Skin of body (tissue), 2 donors: ENCODE data around the gene QTRT2. TPM values are rescaled to one million over a fixed set of nuclear protein-coding genes. Genes with fewer than 3 reads are reported as not detected.

Source experiments
- DNase-seq: peaks from one replicate; lab custom pipeline; 2025; lab: John Stamatoyannopoulos, UW
- total RNA-seq: library from RNA; depleted of rRNA; stranded (reverse); fragments of >200 nt; gene quantifications from one replicate; pipeline ENCODE4 v1.2.3, GENCODE V29; 2014

Gene QTRT2
- total RNA-seq, result 23.9 TPM

DNA sequence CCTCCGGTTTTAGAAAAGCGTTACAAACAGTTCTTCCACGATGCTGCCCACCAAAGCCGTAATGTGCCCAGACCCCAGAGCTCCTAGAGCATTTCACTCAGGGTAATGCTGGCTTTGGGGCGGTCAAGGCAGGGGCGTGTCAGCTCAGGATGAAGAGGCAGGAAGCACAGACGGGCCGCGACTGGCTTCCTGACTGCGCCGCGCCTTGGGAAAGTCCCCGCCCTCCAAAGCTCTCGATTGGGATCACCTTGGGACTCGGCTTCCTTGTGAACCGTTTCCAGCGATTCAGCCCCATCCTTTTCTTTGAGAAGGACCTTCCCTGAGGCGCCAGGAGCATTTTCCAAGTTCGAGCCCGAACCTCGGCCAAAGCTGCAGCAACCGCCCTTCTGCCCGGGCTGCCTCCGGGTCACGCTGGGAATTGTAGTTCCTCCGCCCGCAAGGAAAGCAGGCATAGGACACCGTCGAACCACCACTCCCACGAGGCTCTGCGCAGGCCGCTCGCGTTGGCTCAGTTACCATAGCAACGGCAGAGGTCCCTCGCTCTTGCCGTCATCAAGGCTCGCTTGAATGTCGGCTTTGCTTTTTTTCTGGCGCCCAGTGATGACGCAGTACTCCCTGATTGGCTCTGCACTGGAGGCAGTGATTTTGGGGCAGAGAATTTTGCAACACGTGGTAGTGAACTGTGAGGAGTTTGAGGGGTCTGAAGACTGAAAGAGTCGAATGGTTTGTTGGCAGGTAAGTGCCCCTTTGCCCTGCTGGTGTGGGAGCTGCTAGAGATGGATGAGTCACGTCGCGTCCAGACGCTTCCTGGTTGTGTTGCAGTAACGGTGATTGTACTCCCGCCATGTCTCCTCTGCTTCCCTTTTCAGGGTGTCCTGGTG lies at the start of gene QTRT2, which contains the start of gene CCDC191:
Gene QTRT2, plus strand, starts transcription at position 608 of the 881 bp plus-strand sequence. CDS start 8,521 bp downstream, outside the sequence.
Gene CCDC191, minus strand, starts transcription at position 397 of the 881 bp plus-strand sequence. Its CDS starts 60 bp downstream, at position 337.
- DNase-seq, result peak; percentile 99

DNA sequence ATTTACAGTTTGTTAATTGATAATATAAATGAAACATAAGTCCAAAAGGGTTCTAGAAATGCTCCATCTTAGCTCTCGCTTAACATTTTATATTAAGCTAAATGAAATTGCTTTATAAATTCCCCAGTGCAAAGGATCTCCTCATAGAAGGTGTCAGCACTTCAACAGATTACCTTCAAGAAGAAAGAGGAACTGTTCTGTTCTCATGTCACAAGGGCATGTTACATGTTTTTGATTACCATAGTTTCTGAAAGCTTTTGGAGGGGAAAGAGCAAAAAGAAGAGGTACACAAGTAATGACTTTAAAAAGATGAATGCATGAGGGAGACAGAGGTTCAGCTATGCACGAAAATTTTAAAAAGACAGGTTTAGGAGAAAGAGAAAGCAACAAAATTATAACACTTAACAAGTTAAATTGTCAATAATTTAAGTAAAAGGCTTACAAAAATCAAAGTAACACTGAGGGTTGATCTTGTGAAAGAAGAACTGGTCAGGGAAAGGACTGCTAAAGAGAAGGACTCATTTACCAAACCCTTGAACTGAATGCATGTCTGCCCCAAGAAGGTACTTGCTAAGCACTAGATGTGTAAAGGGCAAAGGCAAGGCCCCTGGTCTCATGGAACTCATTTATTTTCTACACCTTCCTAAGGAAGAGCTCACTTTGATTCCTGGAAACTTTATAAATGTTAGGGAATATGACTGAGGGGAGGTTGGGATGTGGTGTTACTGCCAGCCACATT lies 45.3 kb upstream of the QTRT2 start:
- DNase-seq, result no peak

DNA sequence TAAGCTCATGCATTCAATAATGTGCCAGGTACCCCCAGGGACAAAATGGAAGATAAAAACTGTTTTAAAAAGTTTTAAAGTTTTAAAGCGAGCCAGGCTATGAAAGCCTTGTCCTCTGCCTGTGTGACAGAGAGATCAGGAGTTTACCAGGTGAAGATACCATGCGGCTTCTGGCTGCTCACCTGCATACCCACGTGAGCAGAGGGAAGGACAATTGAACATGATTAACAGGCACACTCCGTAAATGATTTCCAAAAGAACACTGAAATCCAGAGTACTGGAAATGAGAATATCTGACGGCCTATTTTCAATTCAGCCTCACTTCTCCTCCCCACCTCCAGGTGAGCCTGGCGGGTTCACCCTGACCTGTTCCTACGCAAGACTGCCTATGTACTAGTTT lies 42.3 kb upstream of the QTRT2 start:
- DNase-seq, result no peak

DNA sequence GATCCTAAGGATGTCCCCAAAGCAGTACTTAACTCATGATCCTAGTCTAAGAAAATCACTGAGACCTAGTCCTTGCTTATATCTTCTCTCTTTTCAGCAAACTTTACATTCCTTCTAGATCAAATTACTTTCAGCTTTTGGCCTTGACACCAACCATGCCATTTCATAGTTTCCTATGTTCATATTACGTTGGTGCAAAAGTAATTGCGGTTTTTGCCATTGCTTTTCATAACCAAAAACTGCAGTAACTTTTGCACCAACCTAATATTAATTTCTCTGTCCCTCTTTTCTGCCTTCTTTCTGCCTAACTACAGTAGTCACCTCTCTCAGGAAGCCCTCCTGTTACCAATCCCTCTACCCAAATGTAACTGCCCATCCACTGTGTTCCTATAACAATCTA lies 37.1 kb upstream of the QTRT2 start:
- no peak for DNase-seq

DNA sequence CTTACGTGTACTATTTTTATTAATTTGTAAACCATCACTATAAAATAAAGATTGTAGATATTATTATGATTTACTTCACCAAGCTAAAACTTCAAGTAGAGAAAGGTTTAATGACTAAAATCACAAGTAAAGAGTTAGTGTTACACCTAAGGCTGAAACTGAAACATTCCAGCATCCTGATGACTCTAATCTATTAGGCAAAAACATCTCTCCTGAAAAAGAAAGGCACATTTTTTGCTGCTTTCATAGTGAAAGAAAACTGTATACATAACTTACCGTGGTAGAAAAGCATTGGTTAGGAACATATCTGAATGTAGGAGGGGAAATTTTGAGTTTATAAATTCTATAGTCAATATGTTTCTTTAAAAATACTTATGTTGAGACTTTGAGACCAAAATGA lies 35.6 kb upstream of the QTRT2 start:
- DNase-seq, result no peak

DNA sequence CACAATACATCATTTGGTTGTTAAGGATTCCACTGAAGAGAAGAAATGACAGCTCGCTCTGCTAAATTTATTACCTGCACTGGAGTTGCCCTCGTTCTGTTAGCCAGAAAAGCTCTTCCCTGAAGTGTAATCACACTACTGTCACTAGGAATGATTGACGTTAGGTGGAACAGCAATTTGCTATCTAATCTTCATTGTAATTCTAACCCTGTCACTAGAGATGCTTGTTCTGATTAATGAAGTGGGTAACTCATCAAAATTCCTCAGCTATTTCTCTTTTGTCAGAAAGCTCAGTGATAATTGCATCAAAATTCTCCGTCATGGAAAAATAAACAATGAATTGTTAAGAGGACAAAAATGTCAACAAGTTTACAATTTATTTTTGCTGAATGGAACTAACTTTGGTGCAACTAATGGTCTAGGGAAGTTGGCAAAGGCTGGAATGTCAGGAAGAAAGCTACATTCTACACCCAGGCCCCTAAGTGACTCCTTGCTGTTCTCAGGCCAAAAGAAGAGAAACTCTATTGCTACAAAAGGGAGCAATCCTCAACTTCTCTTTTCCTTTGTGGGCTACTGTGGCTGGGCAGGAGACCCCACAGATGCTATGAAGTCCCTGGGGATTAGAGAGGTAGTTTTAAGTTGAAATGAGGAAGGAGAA lies 34.3 kb upstream of the QTRT2 start:
- DNase-seq, result no peak

DNA sequence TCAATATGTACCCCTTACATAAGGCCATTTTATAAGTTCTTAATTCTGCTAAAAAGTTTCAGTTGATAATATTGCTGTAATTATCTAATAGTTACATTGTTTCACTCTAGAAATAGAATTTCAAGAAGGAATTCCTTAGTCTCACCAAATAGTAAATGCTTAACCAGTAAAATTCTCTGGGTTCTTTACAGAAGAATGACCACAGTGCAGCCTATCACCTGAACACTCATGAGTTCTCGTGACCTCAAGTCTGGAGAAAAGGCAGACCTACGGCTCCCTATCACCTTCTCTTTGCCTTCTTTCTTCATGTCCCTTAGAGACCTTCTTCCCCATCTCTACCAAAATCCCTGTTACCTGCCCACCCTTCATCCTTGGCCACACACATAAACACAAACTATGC lies 31.1 kb upstream of the QTRT2 start:
- DNase-seq, result no peak

DNA sequence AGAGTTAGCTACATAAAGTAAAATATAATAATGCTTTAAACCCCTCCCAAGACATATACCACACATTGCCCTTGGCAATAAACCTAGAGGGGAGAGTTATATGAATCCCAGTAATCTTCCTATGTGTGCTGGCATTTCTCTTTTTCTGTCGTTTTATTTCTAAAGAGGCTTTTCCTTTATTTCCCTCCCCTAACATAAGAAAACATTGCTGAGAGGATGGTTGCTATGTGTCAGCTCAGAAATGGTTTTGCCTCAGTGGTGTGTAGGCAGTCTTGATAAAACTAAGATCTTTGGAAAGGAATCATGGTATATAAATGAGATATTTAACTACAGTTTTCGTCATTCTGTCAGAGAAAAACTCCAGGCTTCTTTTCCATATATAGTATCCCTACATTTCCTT lies 30.2 kb upstream of the QTRT2 start:
- DNase-seq, result no peak

DNA sequence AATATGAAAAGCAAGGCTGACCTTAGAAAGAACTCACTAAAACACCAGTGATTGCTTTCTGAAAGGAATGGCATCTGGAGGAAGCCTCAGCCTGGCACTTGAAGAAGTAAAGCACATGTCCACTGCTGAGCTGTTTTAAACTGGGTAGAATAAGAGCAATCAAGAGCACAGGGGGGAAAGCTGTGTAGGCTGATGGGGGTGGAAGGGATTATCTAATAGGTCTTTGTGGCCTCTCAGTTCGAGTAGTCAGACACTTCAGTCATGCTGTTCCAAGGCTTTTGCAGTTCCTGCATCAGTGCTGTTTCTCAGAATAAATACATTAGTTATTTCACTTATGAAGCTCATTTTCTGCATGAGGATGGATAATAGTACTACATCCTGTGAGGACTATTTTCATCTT lies 22.8 kb upstream of the QTRT2 start:
- DNase-seq, result no peak

DNA sequence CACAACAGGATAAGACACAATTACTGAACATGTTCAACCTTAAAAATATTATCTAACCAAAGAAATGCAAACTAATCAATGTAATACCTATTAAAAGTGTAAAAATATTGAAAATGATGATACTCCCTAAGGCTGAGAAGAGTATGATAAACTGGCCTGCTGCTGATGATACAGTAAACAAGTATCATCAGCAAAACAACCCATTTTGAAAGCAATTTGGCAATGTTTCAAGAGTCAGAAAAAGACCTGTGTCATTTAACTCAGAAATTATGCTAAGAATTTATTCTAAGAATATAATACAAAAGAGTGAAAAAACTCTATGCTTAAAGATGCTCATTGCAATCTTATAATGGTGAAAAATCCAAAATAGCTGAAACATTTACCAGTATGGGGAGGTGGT lies 22.3 kb upstream of the QTRT2 start:
- DNase-seq, result no peak

DNA sequence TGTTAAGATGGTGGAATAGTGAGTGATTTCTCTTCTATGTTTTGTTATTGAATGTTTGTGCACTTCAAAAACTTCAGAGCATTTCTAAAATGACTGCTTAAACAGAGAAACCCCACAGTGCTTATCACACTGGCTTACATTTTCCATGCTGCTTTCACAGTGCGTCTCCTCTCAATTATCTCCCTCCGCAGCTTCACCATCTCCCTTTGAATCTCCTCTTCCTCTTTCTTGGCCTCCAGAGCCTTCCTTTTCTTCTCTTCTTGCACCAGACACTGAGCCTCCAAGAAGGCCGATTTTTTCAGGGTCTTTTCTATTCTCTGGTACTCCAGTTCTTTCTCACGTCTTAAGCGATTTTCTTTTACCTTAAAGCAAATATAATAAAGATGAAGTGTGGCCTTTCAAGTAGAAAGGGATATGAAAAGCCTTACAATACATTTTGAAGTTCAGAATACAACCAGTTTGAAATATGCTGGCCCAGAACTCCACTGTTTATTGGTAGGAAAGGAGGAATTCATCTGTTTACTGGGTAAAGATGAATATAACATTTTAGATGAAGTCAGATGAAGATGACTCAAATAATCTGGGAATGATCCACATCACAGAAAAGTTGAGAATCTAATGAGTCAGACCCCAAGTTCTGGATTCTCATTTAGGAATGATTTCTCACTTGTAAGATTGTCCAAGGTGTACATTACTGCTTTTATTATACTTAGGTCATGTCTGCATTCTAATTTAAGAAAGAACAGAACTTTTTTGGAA lies 21.6 kb upstream of the QTRT2 start:
- DNase-seq, result no peak

DNA sequence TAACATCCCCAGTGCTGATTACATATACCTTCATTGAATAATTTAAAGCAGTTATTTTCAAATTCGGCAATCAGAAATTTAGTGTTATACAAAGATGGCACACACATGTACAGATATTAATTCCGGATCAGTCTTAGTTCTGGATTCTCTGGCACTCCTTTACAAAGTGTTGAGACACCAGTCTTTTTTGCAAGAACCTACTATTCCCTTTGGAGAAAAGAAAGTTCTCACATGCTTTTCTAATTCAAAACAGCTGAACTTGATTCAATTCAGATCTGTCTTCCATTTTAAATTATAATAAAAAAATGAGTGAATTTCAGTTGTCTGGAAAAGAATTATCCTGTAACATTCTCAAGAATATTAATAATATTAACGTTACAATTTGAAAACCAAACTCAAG lies 20.6 kb upstream of the QTRT2 start:
- no peak for DNase-seq

DNA sequence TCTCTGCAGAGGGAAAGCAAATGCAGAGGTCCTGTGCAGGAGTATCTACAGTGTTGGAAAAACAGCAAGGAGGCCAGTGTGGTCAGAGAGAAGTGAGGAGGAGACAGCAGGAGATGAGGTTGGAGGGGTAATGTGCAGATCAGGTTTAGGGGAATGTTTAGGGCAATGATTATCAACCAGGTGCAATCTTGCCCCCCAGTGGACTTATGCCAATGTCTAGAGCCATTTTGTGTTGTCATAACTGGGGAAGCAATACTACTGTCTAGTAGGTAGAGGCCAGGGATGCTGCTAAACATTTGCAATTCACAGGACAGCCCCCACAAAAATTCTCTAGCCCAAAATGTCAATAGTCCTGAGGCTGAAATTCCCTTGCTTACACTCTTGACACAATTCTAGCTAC lies 13.3 kb upstream of the QTRT2 start:
- DNase-seq, result no peak

DNA sequence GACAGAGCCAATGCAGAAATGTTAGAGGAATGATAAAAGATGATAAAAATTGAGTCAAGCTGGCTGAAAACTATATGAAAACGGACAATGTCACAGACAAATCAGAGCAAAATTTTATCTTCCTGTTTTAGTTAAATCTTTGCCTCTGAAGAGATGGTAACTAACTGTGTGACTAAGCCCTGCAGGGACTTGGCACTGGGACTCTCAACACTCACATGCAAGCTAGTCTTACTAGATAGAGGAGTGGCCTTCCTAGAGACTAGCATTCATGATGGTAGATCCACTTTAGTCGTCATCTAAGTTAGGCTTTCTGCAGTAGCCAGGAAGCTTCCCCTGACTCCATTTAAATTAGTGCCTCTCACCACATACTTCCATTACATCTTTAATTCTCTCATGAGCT lies 4.3 kb upstream of the QTRT2 start:
- DNase-seq, result no peak

DNA sequence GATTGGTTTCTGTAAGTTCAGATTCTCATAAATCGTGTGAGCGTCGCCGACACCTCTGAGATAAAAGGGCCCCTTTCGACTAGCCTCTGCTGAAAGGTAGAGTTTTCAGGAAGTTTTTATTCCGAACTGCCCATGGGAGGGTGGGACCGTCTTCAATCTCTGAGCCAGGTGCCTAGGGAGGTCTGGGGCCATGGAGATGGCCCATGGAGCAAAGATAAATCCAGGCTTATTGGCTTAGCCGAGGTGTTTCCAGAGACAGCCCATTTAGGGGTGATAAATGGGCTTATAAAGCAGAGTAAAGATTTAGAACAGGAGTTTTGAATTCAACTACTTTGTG lies 442 bp downstream of the QTRT2 start:
- DNase-seq, result no peak

DNA sequence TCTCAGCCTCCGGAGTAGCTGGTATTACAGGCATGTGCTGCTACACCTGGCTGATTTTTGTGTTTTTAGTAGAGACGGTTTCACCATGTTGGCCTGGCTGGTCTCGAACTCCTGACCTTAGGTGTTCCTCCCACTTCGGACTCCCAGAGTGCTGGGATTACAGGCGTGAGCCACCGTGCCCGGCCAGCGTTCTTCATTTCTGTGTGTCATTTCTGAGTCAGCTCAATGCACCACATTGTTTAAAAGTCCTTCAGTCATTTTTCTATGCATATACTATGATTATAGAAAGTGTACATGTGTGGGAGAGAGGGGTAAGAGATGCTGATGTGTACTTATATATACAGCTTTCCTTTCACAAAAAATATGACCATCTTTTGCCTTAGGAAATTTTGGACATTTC lies 2.1 kb downstream of the QTRT2 start:
- no peak for DNase-seq

DNA sequence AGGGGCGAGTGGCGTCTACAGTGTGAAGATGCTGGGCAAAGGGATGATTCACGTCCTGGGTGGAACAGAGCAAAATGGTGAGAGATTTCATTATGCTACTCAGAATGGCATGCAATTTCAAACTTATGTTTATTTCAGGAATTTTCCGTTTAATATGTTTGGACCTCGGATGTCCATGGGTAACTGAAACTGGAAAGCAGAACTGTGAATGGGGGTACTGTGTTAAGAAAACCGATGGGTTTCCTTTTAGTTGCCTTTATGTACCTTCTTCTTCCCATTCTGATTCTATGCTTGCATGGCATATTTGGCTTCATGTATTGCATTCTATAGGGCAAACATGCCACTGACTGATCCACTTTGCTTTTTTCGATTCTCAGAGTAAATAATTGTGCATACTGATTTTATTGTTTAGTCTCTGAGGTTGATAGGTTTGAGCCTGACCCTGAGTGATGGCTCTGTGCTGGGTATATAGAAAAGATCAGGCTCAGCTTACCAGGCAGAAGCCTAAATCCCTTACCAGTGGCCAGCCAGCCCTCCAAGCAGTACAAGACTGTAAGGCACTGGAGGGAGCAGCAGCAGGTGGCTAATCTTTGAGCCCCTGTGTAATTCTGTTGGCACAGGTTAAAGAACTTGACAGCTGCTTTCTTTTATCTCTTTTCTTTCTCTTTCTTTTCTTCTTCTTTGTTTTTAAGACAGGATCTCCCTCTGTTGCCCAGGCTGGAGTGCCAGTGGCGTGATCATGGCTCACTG lies 4.5 kb downstream of the QTRT2 start:
- DNase-seq, result no peak

DNA sequence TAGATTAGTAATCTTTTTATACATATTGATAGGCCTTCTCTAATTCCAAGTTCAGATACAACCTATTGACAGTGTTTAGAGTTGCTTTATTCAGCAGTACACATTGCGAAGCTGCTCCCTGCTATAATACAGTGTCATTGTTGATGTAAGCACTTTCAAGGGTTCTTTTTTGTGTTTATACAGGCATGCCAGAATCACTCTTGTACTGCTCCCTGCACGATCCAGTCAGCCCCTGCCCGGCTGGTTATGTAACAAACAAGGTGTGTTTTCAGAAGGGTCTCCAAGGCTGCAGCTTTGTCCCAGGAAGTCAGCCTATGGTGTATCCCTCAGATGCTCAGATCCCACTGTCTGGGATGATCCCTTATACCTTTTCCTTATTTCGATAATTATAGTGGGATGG lies 11.3 kb downstream of the QTRT2 start:
- DNase-seq, result no peak

DNA sequence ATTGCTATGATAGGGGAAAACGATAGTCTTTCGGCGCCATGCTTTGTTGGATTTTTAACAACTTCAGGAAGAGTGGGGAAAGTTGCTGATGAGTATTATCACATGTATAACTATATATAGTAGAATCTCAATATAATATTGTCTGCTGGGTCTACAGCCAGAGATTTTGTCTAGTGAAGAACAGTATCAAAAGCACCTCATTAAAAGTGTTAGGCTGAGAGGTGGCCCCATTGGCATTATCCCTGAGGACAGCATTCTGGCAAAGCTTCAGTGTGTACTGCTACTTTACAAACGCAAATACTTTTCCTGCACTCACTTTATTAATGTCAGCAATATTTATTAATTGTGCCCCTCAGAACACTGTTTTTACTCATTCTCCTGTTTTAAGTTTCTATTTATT lies 11.8 kb downstream of the QTRT2 start:
- no peak for DNase-seq

DNA sequence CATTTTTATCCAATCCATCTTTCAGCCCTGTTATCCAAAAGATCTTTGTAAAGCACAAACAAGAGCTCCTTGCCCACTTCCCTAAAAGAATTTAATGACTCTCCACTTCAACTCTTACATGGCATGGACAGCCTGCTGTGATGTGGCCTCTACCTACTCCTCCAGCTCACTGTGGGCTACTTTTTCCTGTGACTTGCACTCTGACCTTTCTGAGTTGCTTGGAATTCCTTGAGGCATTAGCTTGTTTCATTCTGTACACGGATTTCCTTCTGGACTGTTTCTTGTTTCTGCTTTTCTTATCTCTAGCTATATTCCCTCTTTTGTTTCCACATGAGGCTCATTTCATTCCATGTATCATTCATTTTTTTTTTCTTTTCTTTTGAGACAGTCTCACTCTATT lies 15.2 kb downstream of the QTRT2 start:
- DNase-seq, result no peak

DNA sequence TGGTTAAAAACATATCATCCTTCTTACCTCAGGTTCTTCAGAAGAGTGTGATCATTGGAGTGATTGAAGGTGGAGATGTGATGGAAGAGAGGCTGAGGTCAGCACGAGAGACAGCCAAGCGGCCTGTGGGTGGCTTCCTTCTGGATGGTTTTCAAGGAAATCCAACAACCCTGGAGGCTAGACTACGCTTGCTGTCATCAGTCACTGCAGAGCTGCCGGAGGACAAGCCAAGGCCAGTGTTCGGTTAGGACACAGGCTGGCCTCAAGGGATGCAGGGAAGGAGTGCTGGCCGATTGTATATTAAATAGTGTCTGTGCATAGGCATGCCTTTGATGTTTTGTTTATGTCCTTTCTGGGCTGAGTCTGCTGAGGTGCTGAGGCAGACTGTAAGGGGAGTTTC lies 20.2 kb downstream of the QTRT2 start:
- DNase-seq, result no peak
